ENCODE data around the gene BCL2L12. TPM values are rescaled to one million over a fixed set of nuclear protein-coding genes. Genes with fewer than 3 reads are reported as not detected.

The BCL2L12 gene
- total RNA-seq, 1 donor from 2014 or later: 50.1 TPM

- Mint-ChIP-seq H3K36me3 (ENCODE audit: low read depth, unreplicated experiment) (peaks cover 25% of the 10 kb centered on the region), H3K4me3 (ENCODE audit: unreplicated experiment) (peak overlapping the region; percentile 79), H3K4me1 (ENCODE audit: unreplicated experiment) (peaks cover 27% of the 10 kb centered on the region), H3K27ac (ENCODE audit: unreplicated experiment) (peak overlapping the region; percentile 77), H3K27me3 (ENCODE audit: unreplicated experiment) (peaks cover 5% of the 10 kb centered on the region), H3K9me3 (ENCODE audit: unreplicated experiment) (no peaks in the 10 kb centered on the region)
- TF ChIP-seq CTCF (IDR thresholded peaks at IDR 0.05; ENCODE audit: unreplicated experiment): no peak
- no peak for DNase-seq (ENCODE audit: low spot score)
Observed at GRCh38 chr19:49679771-49680413, 14.2 kb downstream of the BCL2L12 start.

GRCh38 chr19:49680421-49681351, 15.0 kb downstream of the BCL2L12 start:
- Mint-ChIP-seq H3K36me3 (ENCODE audit: low read depth, unreplicated experiment) (peaks cover 32% of the 10 kb centered on the region), H3K9me3 (ENCODE audit: unreplicated experiment) (no peaks in the 10 kb centered on the region), H3K27ac (ENCODE audit: unreplicated experiment) (peak overlapping the region; percentile 77), H3K4me3 (ENCODE audit: unreplicated experiment) (peak overlapping the region; percentile 62), H3K27me3 (ENCODE audit: unreplicated experiment) (peaks cover 8% of the 10 kb centered on the region), H3K4me1 (ENCODE audit: unreplicated experiment) (peaks cover 32% of the 10 kb centered on the region)
- DNase-seq (ENCODE audit: low spot score): peak; percentile 99
- TF ChIP-seq CTCF (IDR thresholded peaks at IDR 0.05; ENCODE audit: unreplicated experiment): peak; percentile 97

DNA sequence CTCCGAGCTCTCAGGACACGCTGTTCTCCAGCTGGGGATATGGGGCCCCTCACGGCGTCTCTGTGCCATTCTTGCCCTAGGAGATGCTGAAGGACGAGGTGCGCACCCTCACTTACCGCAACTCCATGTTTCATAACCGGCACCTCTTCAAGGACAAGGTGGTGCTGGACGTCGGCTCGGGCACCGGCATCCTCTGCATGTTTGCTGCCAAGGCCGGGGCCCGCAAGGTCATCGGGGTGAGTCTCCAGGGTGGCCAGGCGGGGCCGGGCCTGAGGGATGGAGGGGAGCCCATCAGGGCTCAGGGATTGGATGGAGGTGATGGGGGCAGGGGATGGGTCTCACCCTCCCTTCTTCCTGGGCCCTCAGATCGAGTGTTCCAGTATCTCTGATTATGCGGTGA, 16.1 kb downstream of the BCL2L12 start:
- H3K4me1 Mint-ChIP-seq (ENCODE audit: unreplicated experiment): peaks cover 27% of the 10 kb centered on the region
- TF ChIP-seq CTCF (IDR thresholded peaks at IDR 0.05; ENCODE audit: unreplicated experiment): no peak
- no peaks in the 10 kb centered on the region for H3K9me3 Mint-ChIP-seq (ENCODE audit: unreplicated experiment)
- peaks cover 4% of the 10 kb centered on the region for H3K27me3 Mint-ChIP-seq (ENCODE audit: unreplicated experiment)
- H3K4me3 Mint-ChIP-seq (ENCODE audit: unreplicated experiment): no peak overlapping the region
- H3K36me3 Mint-ChIP-seq (ENCODE audit: low read depth, unreplicated experiment): peaks cover 28% of the 10 kb centered on the region
- DNase-seq (ENCODE audit: low spot score): no peak
- no peak overlapping the region for H3K27ac Mint-ChIP-seq (ENCODE audit: unreplicated experiment)

- peak overlapping the region; percentile 18 for H3K27ac Mint-ChIP-seq (ENCODE audit: unreplicated experiment)
- H3K36me3 Mint-ChIP-seq (ENCODE audit: low read depth, unreplicated experiment): peaks cover 28% of the 10 kb centered on the region
- no peak for TF ChIP-seq CTCF (IDR thresholded peaks at IDR 0.05; ENCODE audit: unreplicated experiment)
- peaks cover 4% of the 10 kb centered on the region for H3K27me3 Mint-ChIP-seq (ENCODE audit: unreplicated experiment)
- H3K4me1 Mint-ChIP-seq (ENCODE audit: unreplicated experiment): peaks cover 31% of the 10 kb centered on the region
- H3K4me3 Mint-ChIP-seq (ENCODE audit: unreplicated experiment): no peak overlapping the region
- H3K9me3 Mint-ChIP-seq (ENCODE audit: unreplicated experiment): no peaks in the 10 kb centered on the region
- no peak for DNase-seq (ENCODE audit: low spot score)
Observed at GRCh38 chr19:49682274-49682673, 16.5 kb downstream of the BCL2L12 start.

Measured in endothelial cell (in vitro differentiated cells).